ENCODE measurements around the gene DNMT3A. TPM values are rescaled to one million over a fixed set of nuclear protein-coding genes. Genes with fewer than 3 reads are reported as not detected.
A peak's percentile ranks its signal among the peaks of the same experiment; 100 is the strongest.

Gene DNMT3A
- total and polyA plus RNA-seq, 2 experiments from 2014 or later: 2.5 to 18.4 TPM

- in situ Hi-C loops (cut with MboI): no loop called here
- WGBS, 2 experiments (ENCODE audit: low coverage in 1 of 2, low lambda C conversion rate in 2 of 2, missing lambda C conversion rate in 2 of 2): 18 to 19% methylated on average over 50 to 51 of the region's 59 CpGs
- H3K9me2 ChIP-seq (ENCODE audit: insufficient read depth): no peaks in the 10 kb centered on the region
- peak; percentile 64 for DNase-seq
- H3K36me3 ChIP-seq (ENCODE audit: low read depth): no peaks in the 10 kb centered on the region
- no peaks in the 10 kb centered on the region for H3K27me3 ChIP-seq (replicated peaks; ENCODE audit: insufficient read depth)
- no peak for TF ChIP-seq EZH2 (IDR thresholded peaks at IDR 0.05; ENCODE audit: insufficient read depth, poor library complexity, severe bottlenecking)
- no peak for TF ChIP-seq EZH2phosphoT487 (IDR thresholded peaks at IDR 0.05; ENCODE audit: insufficient read depth, low read depth)
- H3K9ac ChIP-seq: peak overlapping the region; percentile 75
- no peaks in the 10 kb centered on the region for H3K9me3 ChIP-seq (ENCODE audit: low read depth)
- H3K4me2 ChIP-seq (ENCODE audit: unreplicated experiment): peak overlapping the region; percentile 35
- no peaks in the 10 kb centered on the region for H4K20me1 ChIP-seq (ENCODE audit: insufficient read depth)
- no peaks in the 10 kb centered on the region for H3K79me2 ChIP-seq (ENCODE audit: insufficient read depth)
- H3K4me1 ChIP-seq (ENCODE audit: insufficient read depth): no peaks in the 10 kb centered on the region
- peak overlapping the region; percentile 84 for H2AFZ ChIP-seq
- H3K27ac ChIP-seq: no peak overlapping the region
- H3K4me3 ChIP-seq: peak overlapping the region; percentile 62
- no peaks in the 10 kb centered on the region for H3F3A ChIP-seq (ENCODE audit: insufficient read depth)
Observed at GRCh38 chr2:25204190-25204838, 137.4 kb downstream of the DNMT3A start.

- no peaks in the 10 kb centered on the region for H3K36me3 ChIP-seq (ENCODE audit: low read depth)
- no peaks in the 10 kb centered on the region for H3K9me2 ChIP-seq (ENCODE audit: insufficient read depth)
- TF ChIP-seq EZH2 (IDR thresholded peaks at IDR 0.05; ENCODE audit: insufficient read depth, poor library complexity, severe bottlenecking) (no peak), EZH2phosphoT487 (IDR thresholded peaks at IDR 0.05; ENCODE audit: insufficient read depth, low read depth) (no peak)
- H3K27ac ChIP-seq: no peak overlapping the region
- no peaks in the 10 kb centered on the region; the same call in 1 of the 2 replicates for H3K27me3 ChIP-seq (replicated peaks; ENCODE audit: insufficient read depth)
- no peak overlapping the region for H3K4me3 ChIP-seq
- no peaks in the 10 kb centered on the region for H3K4me1 ChIP-seq (ENCODE audit: insufficient read depth)
- DNase-seq: no peak
- no peak overlapping the region for H2AFZ ChIP-seq
- in situ Hi-C loops (cut with MboI): no loop called here
- no peaks in the 10 kb centered on the region for H3F3A ChIP-seq (ENCODE audit: insufficient read depth)
- no peak overlapping the region for H3K9ac ChIP-seq
- H3K9me3 ChIP-seq (ENCODE audit: low read depth): no peaks in the 10 kb centered on the region
- no peak overlapping the region for H3K4me2 ChIP-seq (ENCODE audit: unreplicated experiment)
- WGBS, 2 experiments (ENCODE audit: low coverage in 1 of 2, low lambda C conversion rate in 2 of 2, missing lambda C conversion rate in 2 of 2): 90 to 91% methylated on average over 11 of the region's 11 CpGs
- no peaks in the 10 kb centered on the region for H3K79me2 ChIP-seq (ENCODE audit: insufficient read depth)
- no peaks in the 10 kb centered on the region for H4K20me1 ChIP-seq (ENCODE audit: insufficient read depth)
Observed at GRCh38 chr2:25202275-25202674, 139.4 kb downstream of the DNMT3A start.

- no peaks in the 10 kb centered on the region for H3K9me3 ChIP-seq (ENCODE audit: low read depth)
- H3K79me2 ChIP-seq (ENCODE audit: insufficient read depth): no peaks in the 10 kb centered on the region
- H3K4me1 ChIP-seq (ENCODE audit: insufficient read depth): no peaks in the 10 kb centered on the region
- TF ChIP-seq EZH2phosphoT487 (IDR thresholded peaks at IDR 0.05; ENCODE audit: insufficient read depth, low read depth): no peak
- no peak for TF ChIP-seq EZH2 (IDR thresholded peaks at IDR 0.05; ENCODE audit: insufficient read depth, poor library complexity, severe bottlenecking)
- H3K4me3 ChIP-seq: no peak overlapping the region
- H4K20me1 ChIP-seq (ENCODE audit: insufficient read depth): no peaks in the 10 kb centered on the region
- no peaks in the 10 kb centered on the region for H3K36me3 ChIP-seq (ENCODE audit: low read depth)
- in situ Hi-C loops (cut with MboI): no loop called here
- no peak overlapping the region for H3K4me2 ChIP-seq (ENCODE audit: unreplicated experiment)
- no peaks in the 10 kb centered on the region; the same call in 1 of the 2 replicates for H3K27me3 ChIP-seq (replicated peaks; ENCODE audit: insufficient read depth)
- 86 to 93% methylated on average over 4 to 7 of the region's 7 CpGs for WGBS, 2 experiments (ENCODE audit: low coverage in 1 of 2, low lambda C conversion rate in 2 of 2, missing lambda C conversion rate in 2 of 2)
- DNase-seq: no peak
- no peaks in the 10 kb centered on the region for H3F3A ChIP-seq (ENCODE audit: insufficient read depth)
- no peaks in the 10 kb centered on the region for H3K9me2 ChIP-seq (ENCODE audit: insufficient read depth)
- no peak overlapping the region for H2AFZ ChIP-seq
- H3K27ac ChIP-seq: no peak overlapping the region
- no peak overlapping the region for H3K9ac ChIP-seq
Observed at GRCh38 chr2:25201794-25202193, 139.9 kb downstream of the DNMT3A start.

GRCh38 chr2:25201265-25201664, 140.5 kb downstream of the DNMT3A start:
- Histone ChIP-seq H3K9me3 (ENCODE audit: low read depth) (no peaks in the 10 kb centered on the region), H3K4me1 (ENCODE audit: insufficient read depth) (no peaks in the 10 kb centered on the region), H3K4me3 (no peak overlapping the region), H3K9ac (no peak overlapping the region), H4K20me1 (ENCODE audit: insufficient read depth) (no peaks in the 10 kb centered on the region), H3K9me2 (ENCODE audit: insufficient read depth) (no peaks in the 10 kb centered on the region), H3K36me3 (ENCODE audit: low read depth) (no peaks in the 10 kb centered on the region), H3K79me2 (ENCODE audit: insufficient read depth) (no peaks in the 10 kb centered on the region), H3K4me2 (ENCODE audit: unreplicated experiment) (no peak overlapping the region), H3K27me3 (replicated peaks; ENCODE audit: insufficient read depth) (no peaks in the 10 kb centered on the region; the same call in 1 of the 2 replicates), H3F3A (ENCODE audit: insufficient read depth) (no peaks in the 10 kb centered on the region), H2AFZ (no peak overlapping the region), H3K27ac (no peak overlapping the region)
- no peak for TF ChIP-seq EZH2phosphoT487 (IDR thresholded peaks at IDR 0.05; ENCODE audit: insufficient read depth, low read depth)
- TF ChIP-seq EZH2 (IDR thresholded peaks at IDR 0.05; ENCODE audit: insufficient read depth, poor library complexity, severe bottlenecking): no peak
- DNase-seq: peak; percentile 35
- in situ Hi-C loops (cut with MboI): no loop called here
- 82 to 86% methylated on average over 6 of the region's 6 CpGs for WGBS, 2 experiments (ENCODE audit: low coverage in 1 of 2, low lambda C conversion rate in 2 of 2, missing lambda C conversion rate in 2 of 2)
